Panc1 (cell line): ENCODE measurements around the gene PCCA. TPM values are rescaled to one million over a fixed set of nuclear protein-coding genes. Genes with fewer than 3 reads are reported as not detected.
"Not testable (repeated sequence)": the region's sequence is repeated elsewhere in the genome, so short reads cannot be mapped to it uniquely, and the experiment has no call there.

ENCODE experiments used
- ATAC-seq: fragments of 200-7000 bp; cut with Tn5 transposase; 2 replicates; pipeline ENCODE4 v1.9.1; 2020; ENCODE audit warnings: mild to moderate bottlenecking, moderate library complexity
- BruUV-seq: library from RNA; stranded (reverse); fragments of 400-500 nt; replicated peaks from 2 replicates; lab custom pipeline; 2021; lab: Mats Ljungman, UMichigan
- CTCF ChIA-PET: fragments of 300-600 bp; sonication (Branson Sonifier 250); formaldehyde crosslinking; loops from one replicate; lab custom pipeline; 2022; ENCODE audit warnings: antibody characterized with exemption; lab: Charles Lee
- POLR2A ChIA-PET: fragments of 300-600 bp; sonication (Branson Sonifier 250); formaldehyde crosslinking; loops from one replicate; lab custom pipeline; 2022; ENCODE audit warnings: antibody characterized with exemption; lab: Charles Lee
- DNase-seq: peaks from one replicate; pipeline ENCODE4 v3.0.0-alpha.2; 2010; ENCODE audit warnings: low read depth, low spot score
- H3K27ac ChIP-seq: 2 replicates; pipeline ENCODE4 v1.5.1; 2011; ENCODE audit warnings: mild to moderate bottlenecking, low read length, inconsistent platforms
- H3K27me3 ChIP-seq: fragments of 200-500 bp; sonication (Bioruptor generic); 2 replicates; pipeline ENCODE4 v1.6.0; 2014; ENCODE audit warnings: low read length, inconsistent platforms; ENCODE audit not compliant: control insufficient read depth, insufficient read depth
- H3K36me3 ChIP-seq: fragments of 200-500 bp; sonication (Bioruptor generic); 2 replicates; pipeline ENCODE4 v1.5.1; 2014; ENCODE audit warnings: inconsistent platforms, mild to moderate bottlenecking, low read length, moderate library complexity; ENCODE audit not compliant: control insufficient read depth, insufficient read depth
- H3K4me1 ChIP-seq: 2 replicates; pipeline ENCODE4 v1.5.1; 2011; ENCODE audit warnings: inconsistent platforms, mild to moderate bottlenecking, low read length, moderate library complexity; ENCODE audit not compliant: control insufficient read depth, insufficient read depth
- H3K4me3 ChIP-seq, 2 experiments: 2 replicates each; pipeline ENCODE4 v1.5.1; 2011 to 2012; ENCODE audit warnings: low read depth in 2 of 2, low read length in 2 of 2, mild to moderate bottlenecking in 2 of 2, inconsistent platforms in 1 of 2, moderate library complexity in 1 of 2
- H3K9me3 ChIP-seq: fragments of 200-500 bp; sonication (Bioruptor generic); 2 replicates; pipeline ENCODE4 v1.5.1; 2014; ENCODE audit warnings: low read depth, mild to moderate bottlenecking, inconsistent platforms, low read length, moderate library complexity; ENCODE audit not compliant: control insufficient read depth, insufficient read depth
- CTCF ChIP-seq: fragments of 450-650 bp; IDR thresholded peaks from 2 replicates; pipeline ENCODE4 v1.5.1; 2017; ENCODE audit warnings: mild to moderate bottlenecking
- POLR2AphosphoS5 ChIP-seq: IDR thresholded peaks from 2 replicates; pipeline ENCODE4 v1.6.1; 2012; ENCODE audit warnings: mild to moderate bottlenecking, low read depth, low read length, moderate library complexity
- REST ChIP-seq, 2 experiments: IDR thresholded peaks; 2 replicates each; pipeline ENCODE4 v1.6.1; 2011 to 2012; ENCODE audit warnings: low read depth in 2 of 2, control low read depth in 1 of 2, low read length in 1 of 2, mild to moderate bottlenecking in 1 of 2, moderate library complexity in 1 of 2; ENCODE audit not compliant: insufficient read depth in 1 of 2
- SIN3A ChIP-seq: IDR thresholded peaks from 2 replicates; pipeline ENCODE4 v1.6.1; 2012; ENCODE audit warnings: low read depth, mild to moderate bottlenecking, low read length, moderate library complexity, borderline replicate concordance; ENCODE audit not compliant: insufficient read depth
- TCF7L2 ChIP-seq: IDR thresholded peaks from 2 replicates; pipeline ENCODE4 v1.6.1; 2011; ENCODE audit warnings: mild to moderate bottlenecking, low read depth, low read length, inconsistent platforms
- in situ Hi-C: cut with HindIII; loops from 2 replicates; pipeline ENCODE4 v1.10.0; 2016; ENCODE audit warnings: low sequenced_read_pairs, low pct_unique_long_range_greater_than_20kb
- intact Hi-C: fragments of 100-400 bp; cut with micrococcal nuclease; formaldehyde crosslinking; loops from one replicate; pipeline ENCODE4 v1.10.0; 2022; ENCODE audit not compliant: unreplicated experiment
- total RNA-seq: library from RNA; stranded (reverse); gene quantifications from one replicate; pipeline ENCODE4 v1.2.1, GENCODE V29; 2021; ENCODE audit not compliant: unreplicated experiment

The PCCA gene
- total RNA-seq, 1 experiment from 2014 or later, result 14.7 TPM

- no peak for ATAC-seq
- no peak for DNase-seq
- intact Hi-C loops (loop anchor here (5.0 kb wide), 1 partner anchor 522 kb away; no protein-coding TSS in a partner anchor), in situ Hi-C loops (no loop called here)
- POLR2A ChIA-PET, result no interaction called here
- Histone ChIP-seq H3K27ac (no peak overlapping the region), H3K4me1 (no peaks in the 10 kb centered on the region), H3K36me3 (no peaks in the 10 kb centered on the region), H3K4me3 (no peak overlapping the region), H3K27me3 (no peaks in the 10 kb centered on the region), H3K9me3 (no peaks in the 10 kb centered on the region)
- CTCF ChIA-PET, result no interaction called here
- BruUV-seq, result no TSS peak
- no peak for TF ChIP-seq REST (IDR thresholded peaks at IDR 0.05; ENCODE audit: insufficient read depth in 1 of 2, low read depth in 2 of 2, low read length in 1 of 2)
- no peak for TF ChIP-seq SIN3A
- TF ChIP-seq CTCF, result no peak
- no peak for TF ChIP-seq POLR2AphosphoS5
- TF ChIP-seq TCF7L2, result no peak
Measured at GRCh38 chr13:100149389-100149788, 60.5 kb downstream of the PCCA start.

GRCh38 chr13:100150711-100151110, 61.8 kb downstream of the PCCA start:
- BruUV-seq, H3K27ac ChIP-seq, H3K27me3 ChIP-seq, H3K4me1 ChIP-seq, H3K4me3 ChIP-seq, POLR2A ChIA-PET, CTCF ChIA-PET, intact Hi-C loops, H3K9me3 ChIP-seq, H3K36me3 ChIP-seq, ATAC-seq, DNase-seq, in situ Hi-C loops: not testable (repeated sequence)

GRCh38 chr13:100154842-100155416, 66.0 kb downstream of the PCCA start:
- BruUV-seq, result no TSS peak
- ChIA-PET POLR2A (no interaction called here), CTCF (no interaction called here)
- TF ChIP-seq POLR2AphosphoS5 (no peak), REST (IDR thresholded peaks at IDR 0.05; ENCODE audit: insufficient read depth in 1 of 2, low read depth in 2 of 2, low read length in 1 of 2) (no peak), SIN3A (no peak), CTCF (no peak), TCF7L2 (no peak)
- Histone ChIP-seq H3K9me3 (no peaks in the 10 kb centered on the region), H3K4me3 (no peak overlapping the region), H3K27me3 (no peaks in the 10 kb centered on the region), H3K27ac (no peak overlapping the region), H3K4me1 (no peaks in the 10 kb centered on the region), H3K36me3 (no peaks in the 10 kb centered on the region; the same call in 1 of the 2 replicates)
- intact Hi-C loops, result no loop called here
- ATAC-seq, result no peak
- DNase-seq, result no peak
- in situ Hi-C loops, result no loop called here
